B cell (primary cell): Measurements from ENCODE around the gene AQP3.

Experiments
- CTCF ChIP-seq: fragments of 200-600 bp; IDR thresholded peaks from one replicate; pipeline ENCODE4 v1.8.0; 2022; ENCODE audit warnings: antibody characterized with exemption, mild to moderate bottlenecking
- EZH2 ChIP-seq: IDR thresholded peaks from 2 replicates; pipeline ENCODE4 v1.6.1; 2012; ENCODE audit warnings: borderline replicate concordance, low read depth, mild to moderate bottlenecking, moderate library complexity, low read length; ENCODE audit not compliant: insufficient read depth, poor library complexity, severe bottlenecking

DNA sequence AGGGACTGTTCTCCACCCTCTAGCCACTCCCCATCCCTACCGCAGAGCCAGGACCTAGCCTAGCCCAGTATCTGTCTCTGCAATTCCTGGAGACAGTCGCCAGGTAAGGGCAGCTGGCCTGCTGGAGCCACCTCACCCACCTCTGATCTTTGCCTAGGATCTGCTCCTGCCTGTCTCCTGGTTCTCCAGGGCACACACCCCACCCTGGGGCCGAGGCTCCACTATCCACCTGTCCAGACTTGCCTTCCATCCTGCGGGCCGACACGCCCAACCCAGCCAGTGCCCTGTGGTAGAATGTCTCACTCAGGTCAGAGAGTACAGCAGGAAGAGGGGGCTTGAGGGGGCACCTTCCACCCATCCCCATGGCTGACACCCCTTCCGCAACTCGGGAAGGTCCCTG, 29.3 kb downstream of the AQP3 start:
- TF ChIP-seq CTCF (no peak), EZH2 (no peak)
